Measurements from ENCODE around the gene MAP4K2.

DNA sequence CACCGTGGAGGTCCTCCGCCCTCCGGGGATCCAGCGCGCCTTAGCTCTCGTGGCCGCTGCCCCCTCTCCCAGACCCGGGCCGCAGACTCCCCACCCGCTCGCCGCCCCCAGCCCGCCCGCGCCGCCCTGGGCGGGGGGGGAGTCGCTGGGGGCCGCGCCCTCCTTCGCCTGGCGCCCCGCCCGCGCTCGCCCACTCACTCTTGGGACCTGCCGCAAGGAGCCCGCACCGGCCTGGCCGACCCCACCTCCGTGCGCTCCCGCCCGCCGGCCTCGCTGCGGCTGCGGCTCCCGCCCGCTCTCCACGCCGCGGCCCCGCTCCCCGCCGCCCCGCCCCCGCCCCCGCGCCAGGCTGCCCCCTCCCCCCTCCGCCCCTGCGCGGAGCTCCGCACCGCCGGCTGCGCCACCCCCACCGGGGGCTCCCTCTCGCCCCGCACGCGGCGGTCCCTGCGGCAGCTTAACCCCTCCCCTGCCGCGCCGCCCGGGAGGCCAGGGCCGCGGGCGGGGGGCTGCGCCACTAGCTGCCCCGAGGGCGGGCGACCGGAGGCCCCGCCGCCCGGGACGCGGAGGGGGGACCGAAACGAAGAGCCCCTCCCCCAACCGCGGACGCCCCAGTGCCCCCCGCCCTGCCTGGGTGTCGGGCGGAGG, 58.3 kb downstream of the MAP4K2 start:
- TF ChIP-seq POLR2A (IDR thresholded peaks at IDR 0.05; ENCODE audit: control extremely low read depth in 1 of 2, low read depth in 2 of 2, low read length in 2 of 2) = no peak
- no peak for TF ChIP-seq GTF2F1 (IDR thresholded peaks at IDR 0.05; ENCODE audit: borderline replicate concordance, low read depth, low read length)
- TF ChIP-seq CTCF (IDR thresholded peaks at IDR 0.05; ENCODE audit: control extremely low read depth in 1 of 3, insufficient read depth in 1 of 3, low read depth in 1 of 3, low read length in 3 of 3) = no peak
- TF ChIP-seq RFX5 (IDR thresholded peaks at IDR 0.05; ENCODE audit: borderline replicate concordance, low read depth, low read length) = no peak
- TF ChIP-seq SIN3A (conservative IDR thresholded peaks at IDR 0.05 in 1 of 2, IDR thresholded peaks at IDR 0.05 in 1 of 2; ENCODE audit: low read depth in 1 of 2, low read length in 2 of 2) = no peak
- no peak for TF ChIP-seq NANOG (IDR thresholded peaks at IDR 0.05; ENCODE audit: insufficient read depth, low read depth, low read length, poor library complexity, severe bottlenecking)
- no peak for TF ChIP-seq SAP30 (IDR thresholded peaks at IDR 0.05; ENCODE audit: insufficient read depth, insufficient replicate concordance, low read length)
- TF ChIP-seq CREB1 (IDR thresholded peaks at IDR 0.05) = no peak
- TF ChIP-seq ASH2L (IDR thresholded peaks at IDR 0.05; ENCODE audit: low read length) = no peak
- TF ChIP-seq RNF2 (IDR thresholded peaks at IDR 0.05; ENCODE audit: borderline replicate concordance, low read depth, low read length, missing control alignments, poor library complexity, severe bottlenecking) = no peak
- TF ChIP-seq RAD21 (IDR thresholded peaks at IDR 0.05 in 1 of 2, conservative IDR thresholded peaks at IDR 0.05 in 1 of 2; ENCODE audit: low read depth in 2 of 2, low read length in 2 of 2) = no peak

Data from H1 (cell line).